ENCODE results near the gene POLR3G.

The POLR3G gene

DNA sequence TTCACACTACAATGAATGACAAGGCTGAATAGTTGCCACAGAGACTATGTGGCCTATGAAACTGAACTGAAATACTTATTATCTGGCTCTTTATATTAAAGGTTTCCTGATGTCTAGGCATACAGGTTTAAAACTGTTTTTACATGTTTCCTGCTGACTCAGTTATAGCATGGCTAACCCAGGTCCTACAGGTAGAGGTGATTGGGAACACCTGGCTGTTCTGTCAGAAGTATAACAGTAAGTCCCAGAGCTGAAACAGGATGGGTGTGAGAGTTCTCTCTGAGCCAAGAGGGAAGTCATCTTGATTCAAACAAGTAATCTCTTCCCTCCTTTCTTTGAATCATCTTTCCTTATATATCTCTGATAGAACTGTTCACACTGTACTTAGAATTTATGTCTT, 79.0 kb downstream of the POLR3G start:
- no peak for DNase-seq

GRCh38 chr5:90554358-90555006, 79.8 kb downstream of the POLR3G start:
- no peak for DNase-seq

DNA sequence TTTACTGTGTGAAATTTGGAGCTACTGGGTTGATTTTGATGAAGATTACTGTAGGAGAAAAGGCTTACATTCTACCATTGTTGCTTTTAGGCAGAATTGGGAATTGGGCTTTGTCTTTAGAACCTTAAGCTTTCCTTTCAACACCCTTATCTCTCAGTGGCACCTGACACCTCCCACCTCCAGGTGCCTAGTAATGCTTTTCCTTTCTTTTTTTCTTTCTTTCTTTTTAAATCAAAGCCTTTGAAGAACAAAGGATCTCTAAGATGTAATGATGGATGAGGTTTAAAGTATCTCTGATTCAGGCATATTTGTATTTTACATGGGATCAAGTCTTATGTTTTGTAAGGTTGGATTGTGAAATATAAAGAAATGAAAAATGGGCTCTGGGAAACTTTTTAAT, 81.0 kb downstream of the POLR3G start:
- DNase-seq = no peak

DNA sequence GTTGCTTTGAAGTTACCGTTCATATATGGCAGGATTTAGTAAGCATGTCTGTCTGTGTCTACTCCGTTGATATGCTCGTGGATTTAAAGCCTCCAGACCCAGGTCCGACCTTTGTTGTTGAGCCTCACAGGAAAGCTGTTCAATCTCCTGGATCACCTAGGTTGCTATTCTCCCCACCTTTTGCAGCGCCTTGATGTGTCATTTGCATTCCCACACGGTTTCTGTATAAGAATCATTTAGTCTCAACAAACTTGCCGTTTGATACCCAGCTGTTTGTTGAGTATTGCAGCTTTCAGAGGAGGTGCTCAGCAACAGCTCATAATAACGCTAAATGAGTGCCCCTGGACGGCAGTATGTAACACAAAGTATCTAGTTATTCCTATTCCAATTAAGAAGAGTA, 82.7 kb downstream of the POLR3G start:
- DNase-seq = no peak

GRCh38 chr5:90557871-90558270, 83.2 kb downstream of the POLR3G start:
- DNase-seq = no peak

DNA sequence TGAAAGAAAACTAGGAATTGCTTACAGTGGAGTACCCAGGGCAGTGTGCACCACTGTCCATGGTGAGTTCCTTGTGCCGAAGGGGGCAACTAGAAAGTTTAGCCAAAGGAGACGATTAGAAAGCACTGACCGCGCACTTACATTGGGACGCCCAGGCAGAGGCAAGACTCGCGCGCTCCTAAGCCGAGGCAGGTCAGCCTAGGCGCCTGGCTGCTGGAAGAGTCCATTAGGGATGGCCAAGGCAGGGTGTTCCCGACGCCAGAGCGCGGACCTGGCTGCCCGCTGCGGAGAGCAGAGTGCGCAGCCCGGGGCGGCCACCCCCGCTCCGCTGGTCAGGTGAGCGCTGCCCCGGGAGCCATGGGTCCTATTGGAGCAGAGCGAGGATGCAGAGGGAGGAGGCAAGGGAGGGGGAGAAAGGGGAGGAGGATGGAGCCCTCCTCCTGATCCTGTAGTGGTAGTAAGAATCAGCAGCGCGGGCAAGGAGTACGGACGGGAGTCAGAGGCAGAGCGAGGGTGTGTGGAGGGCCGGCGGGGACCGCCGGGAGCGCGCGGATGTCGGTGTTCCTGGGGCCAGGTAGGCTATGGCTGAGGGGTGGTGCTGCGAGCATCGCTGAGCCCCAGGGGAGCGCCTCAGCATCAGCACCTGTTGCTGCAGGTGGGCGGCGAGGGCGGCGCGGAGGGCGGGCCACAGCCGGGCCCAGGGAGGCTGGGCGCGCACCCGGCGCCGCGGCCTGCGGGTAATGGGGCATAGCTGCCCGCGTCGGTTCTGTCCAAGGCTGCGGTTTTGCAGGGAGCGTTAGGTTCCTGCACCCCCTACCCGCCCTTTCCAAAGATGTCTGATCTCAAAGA, 83.9 kb downstream of the POLR3G start, which contains the start of gene ADGRV1:
TSS of gene ADGRV1 (plus strand) at position 454 of the 849 bp plus-strand sequence. CDS start at position 553, 99 bp downstream.
- DNase-seq = no peak

- no peak for DNase-seq
These were observed 86.1 kb downstream of the POLR3G start for GRCh38 chr5:90560771-90561170.

DNA sequence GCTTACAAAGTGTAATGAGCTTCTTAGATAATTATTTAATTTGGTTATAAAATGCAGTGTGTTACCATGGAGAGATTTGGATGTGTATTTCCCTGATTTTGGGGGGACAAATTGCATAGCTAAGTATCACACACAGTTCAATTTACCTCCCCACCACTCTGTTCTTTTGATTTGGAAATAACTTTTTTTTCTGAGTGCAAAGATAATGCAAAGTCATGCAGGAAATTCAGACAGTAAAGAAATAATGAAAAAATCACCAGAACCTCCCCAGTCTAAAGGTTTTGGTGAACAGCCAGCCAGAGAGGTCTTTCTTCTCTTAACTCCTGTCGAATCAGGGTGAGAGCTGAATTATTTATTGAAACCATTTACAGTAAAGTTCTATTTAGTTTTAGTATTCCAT, 87.1 kb downstream of the POLR3G start:
- DNase-seq = no peak

DNA sequence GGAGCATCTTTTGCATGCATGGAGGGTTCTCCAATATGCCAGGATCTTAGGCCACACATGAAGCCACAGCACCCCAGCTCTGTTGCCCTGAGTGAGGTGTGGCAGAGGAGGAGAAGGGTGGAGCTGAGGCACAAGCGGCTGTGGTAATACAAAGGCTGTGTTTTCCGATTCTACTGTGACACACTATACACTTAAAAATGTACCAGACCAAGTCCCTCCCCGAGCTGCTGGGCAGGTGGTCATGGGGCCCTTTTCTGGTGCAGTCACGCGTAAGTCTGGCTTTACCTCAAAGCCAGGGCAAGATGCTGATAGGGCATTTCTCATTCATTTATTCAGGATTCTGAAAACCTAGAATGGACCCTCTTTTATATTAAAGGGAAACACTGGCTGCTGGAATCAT, 87.7 kb downstream of the POLR3G start:
- no peak for DNase-seq

GRCh38 chr5:90563108-90563507, 88.4 kb downstream of the POLR3G start:
- no peak for DNase-seq
